Gastrocnemius medialis (tissue), 4 donors: ENCODE data around the gene NKX2-8.

ENCODE experiments used
- POLR2A ChIP-seq, 2 donors: fragments of 450-650 bp; IDR thresholded peaks; one replicate each; pipeline ENCODE4 v1.6.1; 2017; ENCODE audit warnings: antibody characterized with exemption in 2 of 2, mild to moderate bottlenecking in 2 of 2, moderate library complexity in 2 of 2
- TF ChIP-seq, protein P1 (sequence below), 5 experiments: fragments of 450-650 bp in 3 of 5; fragments of 200-600 bp in 2 of 5; sonication (generic) in 2 of 5; IDR thresholded peaks in 4 of 5; conservative IDR thresholded peaks in 1 of 5; 1 replicate in 4 of 5; 2 replicates in 1 of 5; pipeline ENCODE4 v1.5.1; 2016 to 2019; ENCODE audit warnings: antibody characterized with exemption in 5 of 5, mild to moderate bottlenecking in 3 of 5, moderate library complexity in 3 of 5

DNA sequence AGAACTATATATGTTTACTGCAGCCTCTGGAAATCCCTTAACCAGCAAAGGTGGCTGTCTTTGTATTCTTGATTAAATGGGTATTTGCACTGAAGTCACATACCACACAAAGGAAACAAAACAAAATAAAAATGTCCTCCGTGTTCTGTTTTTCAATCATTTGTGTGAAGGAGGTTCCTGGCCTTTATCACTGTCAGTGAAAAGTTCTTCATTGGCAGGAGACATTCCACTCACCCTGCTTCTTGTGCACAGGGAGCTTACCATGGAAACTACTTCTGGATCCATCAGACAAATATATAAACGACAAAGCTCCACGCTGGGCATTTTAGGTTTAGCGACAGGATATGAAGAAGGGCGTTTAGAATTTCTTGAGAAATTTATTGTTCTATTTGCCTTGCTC lies 5.7 kb upstream of the NKX2-8 start:
- TF ChIP-seq POLR2A (IDR thresholded peaks at IDR 0.05), result no peak
- TF ChIP-seq, protein P1, sequence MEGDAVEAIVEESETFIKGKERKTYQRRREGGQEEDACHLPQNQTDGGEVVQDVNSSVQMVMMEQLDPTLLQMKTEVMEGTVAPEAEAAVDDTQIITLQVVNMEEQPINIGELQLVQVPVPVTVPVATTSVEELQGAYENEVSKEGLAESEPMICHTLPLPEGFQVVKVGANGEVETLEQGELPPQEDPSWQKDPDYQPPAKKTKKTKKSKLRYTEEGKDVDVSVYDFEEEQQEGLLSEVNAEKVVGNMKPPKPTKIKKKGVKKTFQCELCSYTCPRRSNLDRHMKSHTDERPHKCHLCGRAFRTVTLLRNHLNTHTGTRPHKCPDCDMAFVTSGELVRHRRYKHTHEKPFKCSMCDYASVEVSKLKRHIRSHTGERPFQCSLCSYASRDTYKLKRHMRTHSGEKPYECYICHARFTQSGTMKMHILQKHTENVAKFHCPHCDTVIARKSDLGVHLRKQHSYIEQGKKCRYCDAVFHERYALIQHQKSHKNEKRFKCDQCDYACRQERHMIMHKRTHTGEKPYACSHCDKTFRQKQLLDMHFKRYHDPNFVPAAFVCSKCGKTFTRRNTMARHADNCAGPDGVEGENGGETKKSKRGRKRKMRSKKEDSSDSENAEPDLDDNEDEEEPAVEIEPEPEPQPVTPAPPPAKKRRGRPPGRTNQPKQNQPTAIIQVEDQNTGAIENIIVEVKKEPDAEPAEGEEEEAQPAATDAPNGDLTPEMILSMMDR (IDR thresholded peaks at IDR 0.05 in 4 of 5, conservative IDR thresholded peaks at IDR 0.05 in 1 of 5), result no peak
